HG02943 (cell line): Measurements from ENCODE around the gene RHOU.

ENCODE experiments used
- ATAC-seq: cut with Tn5 transposase; IDR thresholded peaks from one replicate; pipeline ENCODE4 v1.9.1; 2021; ENCODE audit warnings: mild to moderate bottlenecking, low read depth, moderate library complexity; ENCODE audit not compliant: unreplicated experiment

Gene RHOU

DNA sequence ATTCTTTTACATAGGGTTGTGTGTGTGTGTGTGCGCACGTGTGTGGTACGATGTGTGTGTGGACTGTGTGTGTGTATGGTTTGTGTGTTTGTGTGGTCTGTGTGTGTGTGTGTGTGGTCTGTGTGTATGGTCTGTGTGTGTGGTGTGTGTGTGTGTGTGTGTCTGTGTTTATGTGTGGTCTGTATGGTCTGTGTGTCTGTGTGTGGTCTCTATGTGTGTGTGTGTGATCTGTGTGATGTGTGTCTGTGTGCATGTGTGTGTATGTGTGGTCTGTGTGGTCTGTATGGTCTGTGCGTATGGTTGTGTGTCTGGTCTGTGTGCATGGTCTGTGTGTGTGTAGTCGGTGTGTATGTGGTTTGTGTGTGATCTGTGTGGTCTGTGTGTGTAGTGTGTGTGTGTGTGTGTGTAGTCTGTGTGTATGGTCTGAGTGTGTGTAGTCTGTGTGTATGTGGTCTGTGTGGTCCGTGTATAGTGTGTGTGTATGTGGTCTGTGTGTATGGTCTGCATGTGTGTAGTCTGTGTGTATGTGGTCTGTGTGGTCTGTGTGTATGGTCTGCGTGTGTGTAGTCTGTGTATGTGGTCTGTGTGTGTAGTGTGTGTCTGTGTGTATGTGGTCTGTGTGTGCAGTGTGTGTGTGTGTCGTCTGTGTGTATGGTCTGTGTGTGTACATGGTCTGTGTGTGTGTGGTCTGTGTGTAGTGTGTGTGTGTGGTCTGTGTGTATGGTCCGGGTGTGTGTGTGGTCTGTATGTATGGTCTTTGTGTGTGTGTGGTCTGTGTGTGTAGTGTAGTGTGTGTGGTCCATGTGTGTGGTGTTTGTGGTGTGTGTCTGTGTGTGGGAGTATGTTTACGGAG is 46.8 kb downstream of the RHOU start:
- no peak for ATAC-seq

- ATAC-seq, result no peak
Measured at GRCh38 chr1:228782662-228783417, 47.6 kb downstream of the RHOU start.

- ATAC-seq, result no peak
Measured at GRCh38 chr1:228783418-228784040, 48.2 kb downstream of the RHOU start.

DNA sequence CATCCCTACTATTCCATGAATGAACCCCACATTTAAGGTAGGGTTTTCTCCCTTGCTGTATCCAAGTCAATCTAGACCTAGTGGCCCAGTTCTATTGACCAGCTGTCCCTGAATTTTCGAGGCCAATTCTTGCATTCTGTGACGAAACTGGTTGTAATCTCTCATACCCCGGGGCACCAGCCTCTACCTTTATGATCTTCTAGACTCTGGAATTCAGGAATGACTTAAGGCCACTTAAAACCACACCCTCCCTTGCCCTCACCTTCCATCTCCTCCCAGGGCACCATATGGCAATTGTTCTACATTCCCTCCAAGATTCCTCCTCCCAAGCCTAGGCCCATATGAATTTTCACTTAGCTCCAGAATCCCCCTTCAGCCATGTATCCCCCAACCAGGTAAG is 48.9 kb downstream of the RHOU start:
- no peak for ATAC-seq

GRCh38 chr1:228785366-228786330 is 50.4 kb downstream of the RHOU start:
- no peak for ATAC-seq

- ATAC-seq, result no peak
Measured at GRCh38 chr1:228786361-228787129, 51.3 kb downstream of the RHOU start.

DNA sequence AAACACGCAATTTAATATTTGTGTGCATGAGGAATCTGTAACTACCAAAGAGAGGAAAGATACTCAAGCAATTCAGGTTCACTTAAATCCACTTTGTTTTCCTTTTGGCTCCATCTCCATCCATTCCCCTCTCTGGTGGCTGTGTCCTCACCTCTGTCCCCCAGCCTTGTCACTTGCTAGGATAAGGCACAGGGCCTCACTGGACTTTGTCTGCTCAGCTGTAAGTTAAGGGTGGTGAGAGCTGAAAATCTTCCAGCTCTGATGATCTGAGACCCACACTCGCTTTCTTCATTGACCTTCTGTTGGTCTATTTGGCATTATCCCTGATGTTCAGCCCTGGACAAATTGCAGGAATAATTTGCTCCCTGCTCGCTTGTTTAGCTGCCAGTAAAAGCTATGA is 56.5 kb downstream of the RHOU start:
- ATAC-seq, result no peak

DNA sequence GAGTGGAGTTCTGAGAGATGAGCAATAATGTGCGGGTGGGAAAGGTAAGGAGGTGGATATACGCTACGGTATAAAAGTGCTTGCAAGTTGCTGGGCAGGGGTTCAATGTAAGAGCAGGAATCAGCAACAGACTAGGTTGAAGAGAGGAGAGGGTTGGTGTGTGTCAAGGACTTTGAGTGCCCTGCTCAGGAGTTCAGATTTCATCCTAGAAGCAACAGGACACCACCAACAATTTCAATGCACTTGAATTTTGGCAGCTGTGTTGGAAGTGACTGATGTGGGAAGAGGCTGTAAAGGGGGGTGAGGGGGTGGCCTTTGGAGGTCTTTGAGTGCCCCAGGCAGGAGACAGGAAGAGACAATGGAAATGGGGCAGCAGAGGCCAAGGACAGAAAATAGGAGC is 57.3 kb downstream of the RHOU start:
- no peak for ATAC-seq

- no peak for ATAC-seq
Measured at GRCh38 chr1:228793032-228793431, 57.8 kb downstream of the RHOU start.

- ATAC-seq, result no peak
Measured at GRCh38 chr1:228794173-228794572, 58.9 kb downstream of the RHOU start.

- ATAC-seq, result no peak
Measured at GRCh38 chr1:228794810-228795209, 59.5 kb downstream of the RHOU start.

DNA sequence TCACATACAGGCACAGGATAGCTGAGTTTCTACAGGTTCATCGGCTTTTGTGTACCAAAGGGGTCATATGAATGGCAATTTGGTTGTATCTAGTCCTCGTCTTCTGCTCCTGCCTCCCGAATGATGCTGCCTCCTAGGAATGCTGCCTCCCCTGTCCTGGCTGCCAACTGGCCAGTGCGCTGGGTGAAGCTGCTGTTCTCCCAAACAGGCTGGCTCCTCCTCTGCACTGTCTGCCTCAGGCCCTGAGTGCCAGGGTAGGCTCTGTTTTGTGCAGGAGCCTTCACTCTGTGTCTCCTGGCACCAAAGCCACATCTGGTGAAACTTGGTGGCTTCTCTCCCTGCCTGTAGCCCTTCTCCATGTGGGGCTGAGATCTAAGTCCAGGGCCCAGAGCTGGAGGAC is 60.3 kb downstream of the RHOU start:
- no peak for ATAC-seq
